Measurements from ENCODE around the gene EOLA2. TPM values are rescaled to one million over a fixed set of nuclear protein-coding genes. Genes with fewer than 3 reads are reported as not detected.
A peak's percentile ranks its signal among the peaks of the same experiment; 100 is the strongest.

The EOLA2 gene
- total RNA-seq, 1 experiment from 2014 or later, result 41.2 TPM

- Mint-ChIP-seq H3K4me3 (no peak overlapping the region), H3K36me3 (no peaks in the 10 kb centered on the region), H3K4me1 (no peaks in the 10 kb centered on the region), H3K9me3 (peaks cover 20% of the 10 kb centered on the region), H3K27ac (no peak overlapping the region), H3K27me3 (ENCODE audit: low read depth) (no peaks in the 10 kb centered on the region; the same call in 1 of the 2 replicates)
- TF ChIP-seq USF2 (CRISPR knock-in tag; IDR thresholded peaks at IDR 0.05) (no peak), ESRRA (CRISPR knock-in tag; IDR thresholded peaks at IDR 0.05; ENCODE audit: borderline replicate concordance) (no peak)
- TF ChIP-seq, protein P1, sequence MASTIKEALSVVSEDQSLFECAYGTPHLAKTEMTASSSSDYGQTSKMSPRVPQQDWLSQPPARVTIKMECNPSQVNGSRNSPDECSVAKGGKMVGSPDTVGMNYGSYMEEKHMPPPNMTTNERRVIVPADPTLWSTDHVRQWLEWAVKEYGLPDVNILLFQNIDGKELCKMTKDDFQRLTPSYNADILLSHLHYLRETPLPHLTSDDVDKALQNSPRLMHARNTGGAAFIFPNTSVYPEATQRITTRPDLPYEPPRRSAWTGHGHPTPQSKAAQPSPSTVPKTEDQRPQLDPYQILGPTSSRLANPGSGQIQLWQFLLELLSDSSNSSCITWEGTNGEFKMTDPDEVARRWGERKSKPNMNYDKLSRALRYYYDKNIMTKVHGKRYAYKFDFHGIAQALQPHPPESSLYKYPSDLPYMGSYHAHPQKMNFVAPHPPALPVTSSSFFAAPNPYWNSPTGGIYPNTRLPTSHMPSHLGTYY (CRISPR knock-in tag; IDR thresholded peaks at IDR 0.05), result no peak
- TF ChIP-seq, protein P2, sequence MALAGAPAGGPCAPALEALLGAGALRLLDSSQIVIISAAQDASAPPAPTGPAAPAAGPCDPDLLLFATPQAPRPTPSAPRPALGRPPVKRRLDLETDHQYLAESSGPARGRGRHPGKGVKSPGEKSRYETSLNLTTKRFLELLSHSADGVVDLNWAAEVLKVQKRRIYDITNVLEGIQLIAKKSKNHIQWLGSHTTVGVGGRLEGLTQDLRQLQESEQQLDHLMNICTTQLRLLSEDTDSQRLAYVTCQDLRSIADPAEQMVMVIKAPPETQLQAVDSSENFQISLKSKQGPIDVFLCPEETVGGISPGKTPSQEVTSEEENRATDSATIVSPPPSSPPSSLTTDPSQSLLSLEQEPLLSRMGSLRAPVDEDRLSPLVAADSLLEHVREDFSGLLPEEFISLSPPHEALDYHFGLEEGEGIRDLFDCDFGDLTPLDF (CRISPR knock-in tag; IDR thresholded peaks at IDR 0.05), result no peak
- ATAC-seq, result no peak
- ChIA-PET CTCF (no interaction called here), POLR2A (no interaction called here)
- no peak for DNase-seq (ENCODE audit: low spot score)
Measured at GRCh38 chrX:149916745-149917392, 21.4 kb downstream of the EOLA2 start.

GRCh38 chrX:149910178-149910695 is 28.1 kb downstream of the EOLA2 start:
- Mint-ChIP-seq H3K27ac (no peak overlapping the region), H3K4me3 (no peak overlapping the region), H3K36me3 (no peaks in the 10 kb centered on the region), H3K27me3 (ENCODE audit: low read depth) (no peaks in the 10 kb centered on the region; the same call in 1 of the 2 replicates), H3K9me3 (peaks cover 20% of the 10 kb centered on the region), H3K4me1 (peaks cover 4% of the 10 kb centered on the region; the same call in 1 of the 2 replicates)
- ATAC-seq, result no peak
- DNase-seq (ENCODE audit: low spot score), result no peak
- POLR2A ChIA-PET, result no interaction called here
- TF ChIP-seq ZNF416 (CRISPR knock-in tag; IDR thresholded peaks at IDR 0.05) (no peak), HMGA2 (CRISPR knock-in tag; IDR thresholded peaks at IDR 0.05) (peak; percentile 71; the same call in 1 of the 2 replicates)
- CTCF ChIA-PET, result interaction anchor here (0.8 kb wide), 2 partner anchors 28 to 29 kb away, joined by 3 read pairs; partner anchors contain the start of gene EOLA2

- Mint-ChIP-seq H3K4me3 (no peak overlapping the region), H3K9me3 (peaks cover 20% of the 10 kb centered on the region), H3K27ac (no peak overlapping the region), H3K36me3 (no peaks in the 10 kb centered on the region), H3K4me1 (peaks cover 8% of the 10 kb centered on the region), H3K27me3 (ENCODE audit: low read depth) (no peaks in the 10 kb centered on the region; the same call in 1 of the 2 replicates)
- CTCF ChIA-PET, result interaction anchor here (0.8 kb wide), 2 partner anchors 28 to 29 kb away, joined by 3 read pairs; partner anchors contain the start of gene EOLA2
- ATAC-seq (no peak), DNase-seq (ENCODE audit: low spot score) (no peak)
- TF ChIP-seq, protein P3, sequence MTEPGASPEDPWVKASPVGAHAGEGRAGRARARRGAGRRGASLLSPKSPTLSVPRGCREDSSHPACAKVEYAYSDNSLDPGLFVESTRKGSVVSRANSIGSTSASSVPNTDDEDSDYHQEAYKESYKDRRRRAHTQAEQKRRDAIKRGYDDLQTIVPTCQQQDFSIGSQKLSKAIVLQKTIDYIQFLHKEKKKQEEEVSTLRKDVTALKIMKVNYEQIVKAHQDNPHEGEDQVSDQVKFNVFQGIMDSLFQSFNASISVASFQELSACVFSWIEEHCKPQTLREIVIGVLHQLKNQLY (CRISPR knock-in tag; IDR thresholded peaks at IDR 0.05), result no peak
- POLR2A ChIA-PET, result no interaction called here
Measured at GRCh38 chrX:149909324-149910177, 28.7 kb downstream of the EOLA2 start.

DNA sequence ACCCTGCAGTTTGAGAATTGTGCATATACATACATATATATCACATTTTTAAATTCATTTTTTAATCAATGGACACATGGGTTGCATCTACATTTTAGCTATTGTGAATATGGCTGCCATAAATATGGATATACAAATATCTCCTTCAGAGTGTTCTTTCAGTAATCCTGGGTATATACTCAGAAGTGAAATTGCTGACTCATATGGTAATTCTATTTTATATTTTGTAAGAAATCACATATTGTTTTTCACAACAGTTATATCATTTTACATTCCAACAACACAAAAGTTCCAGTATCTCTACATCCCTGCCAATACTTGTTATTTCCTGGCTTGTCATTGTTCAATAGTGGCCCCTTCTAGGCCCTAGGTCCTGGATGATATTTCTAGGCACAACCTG is 29.6 kb downstream of the EOLA2 start:
- Mint-ChIP-seq H3K36me3 (no peaks in the 10 kb centered on the region), H3K9me3 (peaks cover 14% of the 10 kb centered on the region), H3K4me1 (peaks cover 17% of the 10 kb centered on the region), H3K27me3 (ENCODE audit: low read depth) (no peaks in the 10 kb centered on the region; the same call in 1 of the 2 replicates), H3K27ac (no peak overlapping the region), H3K4me3 (no peak overlapping the region)
- ATAC-seq, result no peak
- ChIA-PET POLR2A (no interaction called here), CTCF (no interaction called here)
- no peak for DNase-seq (ENCODE audit: low spot score)
- TF ChIP-seq ETV6 (CRISPR knock-in tag; IDR thresholded peaks at IDR 0.05), result no peak
- TF ChIP-seq ATF2 (CRISPR knock-in tag; IDR thresholded peaks at IDR 0.05; ENCODE audit: borderline replicate concordance, low read depth), result no peak
- TF ChIP-seq JUN (CRISPR knock-in tag; IDR thresholded peaks at IDR 0.05), result no peak
- no peak for TF ChIP-seq USF1 (CRISPR knock-in tag; IDR thresholded peaks at IDR 0.05)
- TF ChIP-seq, protein P4, sequence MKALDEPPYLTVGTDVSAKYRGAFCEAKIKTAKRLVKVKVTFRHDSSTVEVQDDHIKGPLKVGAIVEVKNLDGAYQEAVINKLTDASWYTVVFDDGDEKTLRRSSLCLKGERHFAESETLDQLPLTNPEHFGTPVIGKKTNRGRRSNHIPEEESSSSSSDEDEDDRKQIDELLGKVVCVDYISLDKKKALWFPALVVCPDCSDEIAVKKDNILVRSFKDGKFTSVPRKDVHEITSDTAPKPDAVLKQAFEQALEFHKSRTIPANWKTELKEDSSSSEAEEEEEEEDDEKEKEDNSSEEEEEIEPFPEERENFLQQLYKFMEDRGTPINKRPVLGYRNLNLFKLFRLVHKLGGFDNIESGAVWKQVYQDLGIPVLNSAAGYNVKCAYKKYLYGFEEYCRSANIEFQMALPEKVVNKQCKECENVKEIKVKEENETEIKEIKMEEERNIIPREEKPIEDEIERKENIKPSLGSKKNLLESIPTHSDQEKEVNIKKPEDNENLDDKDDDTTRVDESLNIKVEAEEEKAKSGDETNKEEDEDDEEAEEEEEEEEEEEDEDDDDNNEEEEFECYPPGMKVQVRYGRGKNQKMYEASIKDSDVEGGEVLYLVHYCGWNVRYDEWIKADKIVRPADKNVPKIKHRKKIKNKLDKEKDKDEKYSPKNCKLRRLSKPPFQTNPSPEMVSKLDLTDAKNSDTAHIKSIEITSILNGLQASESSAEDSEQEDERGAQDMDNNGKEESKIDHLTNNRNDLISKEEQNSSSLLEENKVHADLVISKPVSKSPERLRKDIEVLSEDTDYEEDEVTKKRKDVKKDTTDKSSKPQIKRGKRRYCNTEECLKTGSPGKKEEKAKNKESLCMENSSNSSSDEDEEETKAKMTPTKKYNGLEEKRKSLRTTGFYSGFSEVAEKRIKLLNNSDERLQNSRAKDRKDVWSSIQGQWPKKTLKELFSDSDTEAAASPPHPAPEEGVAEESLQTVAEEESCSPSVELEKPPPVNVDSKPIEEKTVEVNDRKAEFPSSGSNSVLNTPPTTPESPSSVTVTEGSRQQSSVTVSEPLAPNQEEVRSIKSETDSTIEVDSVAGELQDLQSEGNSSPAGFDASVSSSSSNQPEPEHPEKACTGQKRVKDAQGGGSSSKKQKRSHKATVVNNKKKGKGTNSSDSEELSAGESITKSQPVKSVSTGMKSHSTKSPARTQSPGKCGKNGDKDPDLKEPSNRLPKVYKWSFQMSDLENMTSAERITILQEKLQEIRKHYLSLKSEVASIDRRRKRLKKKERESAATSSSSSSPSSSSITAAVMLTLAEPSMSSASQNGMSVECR (CRISPR knock-in tag; IDR thresholded peaks at IDR 0.05; ENCODE audit: borderline replicate concordance), result no peak

Measured in WTC11 (cell line).